Measurements from ENCODE around the gene NECTIN1. TPM values are rescaled to one million over a fixed set of nuclear protein-coding genes. Genes with fewer than 3 reads are reported as not detected.

NECTIN1 gene
- total and polyA plus RNA-seq, 4 donors, result 4.7 to 18.3 (median 7.3) TPM

- TF ChIP-seq CTCF (IDR thresholded peaks at IDR 0.05; ENCODE audit: control extremely low read depth, extremely low read depth), result no peak
- H3K9me3 ChIP-seq (ENCODE audit: control insufficient read depth in 4 of 4, insufficient read depth in 3 of 4, low read length in 3 of 4), result no peaks in the 10 kb centered on the region
- WGBS, 2 donors, result 92 to 93% methylated on average over 5 of the region's 5 CpGs
- peaks cover 0 to 2% (median 0%) of the 10 kb centered on the region in 3 donors for H3K27me3 ChIP-seq (ENCODE audit: control insufficient read depth in 3 of 3, insufficient read depth in 3 of 3, low read length in 2 of 3)
- ATAC-seq (ENCODE audit: insufficient read depth, low FRiP score), result no peak
- H3K36me3 ChIP-seq (ENCODE audit: control insufficient read depth in 4 of 4, insufficient read depth in 4 of 4, low read length in 4 of 4), result no peaks in the 10 kb centered on the region
- no peak overlapping the region for H3K4me3 ChIP-seq
- H3K4me1 ChIP-seq (ENCODE audit: control insufficient read depth in 5 of 5, insufficient read depth in 5 of 5, low read length in 5 of 5), result peaks cover 0 to 5% (median 0%) of the 10 kb centered on the region in 5 donors
- DNase-seq, result no peak
- no peak overlapping the region for H3K9ac ChIP-seq (ENCODE audit: insufficient read depth in 1 of 2, low read length in 2 of 2)
- no peak overlapping the region for H3K27ac ChIP-seq (ENCODE audit: low read depth in 1 of 2, low read length in 1 of 2)
Observed at GRCh38 chr11:119643876-119644225, 85.1 kb downstream of the NECTIN1 start.

- TF ChIP-seq CTCF (IDR thresholded peaks at IDR 0.05; ENCODE audit: control extremely low read depth, extremely low read depth), result no peak
- H3K27me3 ChIP-seq (ENCODE audit: control insufficient read depth in 3 of 3, insufficient read depth in 3 of 3, low read length in 2 of 3), result peaks cover 0 to 2% (median 0%) of the 10 kb centered on the region in 3 donors
- DNase-seq (no peak), ATAC-seq (ENCODE audit: insufficient read depth, low FRiP score) (no peak)
- no peak overlapping the region for H3K9ac ChIP-seq (ENCODE audit: insufficient read depth in 1 of 2, low read length in 2 of 2)
- H3K4me3 ChIP-seq, result no peak overlapping the region
- H3K4me1 ChIP-seq (ENCODE audit: control insufficient read depth in 5 of 5, insufficient read depth in 5 of 5, low read length in 5 of 5), result peaks cover 0 to 5% (median 0%) of the 10 kb centered on the region in 5 donors
- H3K27ac ChIP-seq (ENCODE audit: low read depth in 1 of 2, low read length in 1 of 2), result no peak overlapping the region
- 84 to 90% methylated on average over 10 of the region's 10 CpGs for WGBS, 2 donors
- H3K9me3 ChIP-seq (ENCODE audit: control insufficient read depth in 4 of 4, insufficient read depth in 3 of 4, low read length in 3 of 4), result no peaks in the 10 kb centered on the region
- H3K36me3 ChIP-seq (ENCODE audit: control insufficient read depth in 4 of 4, insufficient read depth in 4 of 4, low read length in 4 of 4), result no peaks in the 10 kb centered on the region
Observed at GRCh38 chr11:119643212-119643875, 85.7 kb downstream of the NECTIN1 start.

- ATAC-seq (ENCODE audit: insufficient read depth, low FRiP score) (no peak), DNase-seq (no peak)
- Histone ChIP-seq H3K9me3 (ENCODE audit: control insufficient read depth in 4 of 4, insufficient read depth in 3 of 4, low read length in 3 of 4) (no peaks in the 10 kb centered on the region), H3K4me3 (no peak overlapping the region), H3K36me3 (ENCODE audit: control insufficient read depth in 4 of 4, insufficient read depth in 4 of 4, low read length in 4 of 4) (no peaks in the 10 kb centered on the region), H3K4me1 (ENCODE audit: control insufficient read depth in 5 of 5, insufficient read depth in 5 of 5, low read length in 5 of 5) (peaks cover 0 to 5% (median 0%) of the 10 kb centered on the region in 5 donors), H3K27ac (ENCODE audit: low read depth in 1 of 2, low read length in 1 of 2) (no peak overlapping the region), H3K27me3 (ENCODE audit: control insufficient read depth in 3 of 3, insufficient read depth in 3 of 3, low read length in 2 of 3) (peaks cover 0 to 2% (median 0%) of the 10 kb centered on the region in 3 donors), H3K9ac (ENCODE audit: insufficient read depth in 1 of 2, low read length in 2 of 2) (no peak overlapping the region)
- WGBS, 2 donors, result 66 to 73% methylated on average over 11 to 12 of the region's 12 CpGs
- TF ChIP-seq CTCF (IDR thresholded peaks at IDR 0.05; ENCODE audit: control extremely low read depth, extremely low read depth), result peak; percentile 4
Observed at GRCh38 chr11:119641983-119642745, 86.8 kb downstream of the NECTIN1 start.

Measured in lung (tissue), 12 donors.